IMR-90 (cell line): ENCODE data around the gene PRKN.

ENCODE experiments used
- POLR2A ChIP-seq: IDR thresholded peaks from 2 replicates; pipeline ENCODE4 v1.6.1; 2012; ENCODE audit warnings: mild to moderate bottlenecking, low read depth, low read length
- RAD21 ChIP-seq: IDR thresholded peaks from 2 replicates; pipeline ENCODE4 v1.6.1; 2012; ENCODE audit warnings: low read length, improper control_type of control experiment
- TF ChIP-seq, protein P1 (sequence below): fragments of 150-350 bp; IDR thresholded peaks from 2 replicates; pipeline ENCODE4 v1.6.1; 2016; ENCODE audit warnings: low read depth, mild to moderate bottlenecking, low read length, moderate library complexity, borderline replicate concordance

DNA sequence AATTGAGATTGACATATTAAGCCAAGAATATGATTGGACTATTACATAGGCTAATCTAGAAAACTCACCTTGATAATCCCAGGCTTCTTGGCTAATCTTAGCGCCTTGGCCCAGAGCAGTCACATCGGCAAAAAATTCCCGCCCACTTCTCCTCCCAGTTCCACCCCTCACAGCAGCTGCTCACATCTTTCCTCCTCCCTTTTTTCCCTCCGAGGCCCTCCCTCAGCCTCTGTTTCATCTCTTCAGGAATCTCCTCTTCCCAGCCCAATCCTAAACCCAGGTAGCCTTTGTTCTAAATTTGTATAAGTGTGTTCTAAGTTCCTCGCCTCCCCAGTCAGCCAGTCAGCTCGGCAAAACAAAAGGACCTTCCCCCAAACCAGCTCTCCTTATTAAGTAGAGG lies 184.3 kb downstream of the PRKN start:
- TF ChIP-seq POLR2A (no peak), RAD21 (no peak)
- TF ChIP-seq, protein P1, sequence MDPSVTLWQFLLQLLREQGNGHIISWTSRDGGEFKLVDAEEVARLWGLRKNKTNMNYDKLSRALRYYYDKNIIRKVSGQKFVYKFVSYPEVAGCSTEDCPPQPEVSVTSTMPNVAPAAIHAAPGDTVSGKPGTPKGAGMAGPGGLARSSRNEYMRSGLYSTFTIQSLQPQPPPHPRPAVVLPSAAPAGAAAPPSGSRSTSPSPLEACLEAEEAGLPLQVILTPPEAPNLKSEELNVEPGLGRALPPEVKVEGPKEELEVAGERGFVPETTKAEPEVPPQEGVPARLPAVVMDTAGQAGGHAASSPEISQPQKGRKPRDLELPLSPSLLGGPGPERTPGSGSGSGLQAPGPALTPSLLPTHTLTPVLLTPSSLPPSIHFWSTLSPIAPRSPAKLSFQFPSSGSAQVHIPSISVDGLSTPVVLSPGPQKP, result no peak
